ENCODE results near the gene SPTBN1. TPM values are rescaled to one million over a fixed set of nuclear protein-coding genes. Genes with fewer than 3 reads are reported as not detected.
"Not testable (repeated sequence)": the region's sequence is repeated elsewhere in the genome, so short reads cannot be mapped to it uniquely, and the experiment has no call there.

The SPTBN1 gene
- total RNA-seq, 3 donors from 2014 or later (not counting 1 experiment from before 2014, with no cell fraction given): 65.7 to 142 (median 68.3) TPM

DNA sequence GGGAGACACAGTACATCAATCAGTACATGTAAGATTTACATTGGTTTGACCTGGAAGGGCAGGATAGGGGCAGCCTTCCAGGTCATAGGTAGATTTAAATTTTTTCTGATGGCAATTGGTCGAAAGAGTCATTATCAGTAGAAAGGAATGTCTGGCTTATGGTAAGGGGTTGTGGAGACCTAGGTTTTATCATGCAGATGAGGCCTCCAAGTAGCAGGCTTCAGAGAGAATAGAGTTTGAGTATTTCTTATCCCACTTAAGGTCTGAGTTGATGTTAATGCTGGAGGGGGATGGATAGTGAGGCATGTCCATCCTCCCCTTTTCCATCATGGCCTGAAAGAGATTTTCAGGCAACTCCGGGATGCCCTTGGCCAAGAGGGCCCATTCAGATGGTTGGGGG lies 60.7 kb downstream of the SPTBN1 start:
- Mint-ChIP-seq H3K27ac (no peak overlapping the region), H3K4me3 (no peak overlapping the region), H3K4me1 (no peaks in the 10 kb centered on the region), H3K36me3 (no peaks in the 10 kb centered on the region), H3K27me3 (ENCODE audit: low read depth in 2 of 2) (peaks cover 9 to 13% of the 10 kb centered on the region in 2 donors), H3K9me3 (no peaks in the 10 kb centered on the region)
- Histone ChIP-seq H3K9me3 (ENCODE audit: control insufficient read depth, insufficient read depth, low read length) (no peaks in the 10 kb centered on the region), H3K27ac (ENCODE audit: low read length) (no peak overlapping the region), H3K36me3 (ENCODE audit: control insufficient read depth, insufficient read depth, low read length) (no peaks in the 10 kb centered on the region), H3K4me3 (ENCODE audit: low read length) (no peak overlapping the region), H3K27me3 (ENCODE audit: control insufficient read depth, insufficient read depth, low read length) (no peaks in the 10 kb centered on the region), H3K4me1 (ENCODE audit: control insufficient read depth, insufficient read depth, low read length) (no peaks in the 10 kb centered on the region)
- DNase-seq (no peak), ATAC-seq (no peak)
- 95% methylated on average over 1 of the region's 2 CpGs for WGBS (ENCODE audit: insufficient coverage)
- intact Hi-C loops (cut with micrococcal nuclease): no loop called here
- TF ChIP-seq, protein P1, sequence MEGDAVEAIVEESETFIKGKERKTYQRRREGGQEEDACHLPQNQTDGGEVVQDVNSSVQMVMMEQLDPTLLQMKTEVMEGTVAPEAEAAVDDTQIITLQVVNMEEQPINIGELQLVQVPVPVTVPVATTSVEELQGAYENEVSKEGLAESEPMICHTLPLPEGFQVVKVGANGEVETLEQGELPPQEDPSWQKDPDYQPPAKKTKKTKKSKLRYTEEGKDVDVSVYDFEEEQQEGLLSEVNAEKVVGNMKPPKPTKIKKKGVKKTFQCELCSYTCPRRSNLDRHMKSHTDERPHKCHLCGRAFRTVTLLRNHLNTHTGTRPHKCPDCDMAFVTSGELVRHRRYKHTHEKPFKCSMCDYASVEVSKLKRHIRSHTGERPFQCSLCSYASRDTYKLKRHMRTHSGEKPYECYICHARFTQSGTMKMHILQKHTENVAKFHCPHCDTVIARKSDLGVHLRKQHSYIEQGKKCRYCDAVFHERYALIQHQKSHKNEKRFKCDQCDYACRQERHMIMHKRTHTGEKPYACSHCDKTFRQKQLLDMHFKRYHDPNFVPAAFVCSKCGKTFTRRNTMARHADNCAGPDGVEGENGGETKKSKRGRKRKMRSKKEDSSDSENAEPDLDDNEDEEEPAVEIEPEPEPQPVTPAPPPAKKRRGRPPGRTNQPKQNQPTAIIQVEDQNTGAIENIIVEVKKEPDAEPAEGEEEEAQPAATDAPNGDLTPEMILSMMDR (IDR thresholded peaks at IDR 0.05): no peak

DNA sequence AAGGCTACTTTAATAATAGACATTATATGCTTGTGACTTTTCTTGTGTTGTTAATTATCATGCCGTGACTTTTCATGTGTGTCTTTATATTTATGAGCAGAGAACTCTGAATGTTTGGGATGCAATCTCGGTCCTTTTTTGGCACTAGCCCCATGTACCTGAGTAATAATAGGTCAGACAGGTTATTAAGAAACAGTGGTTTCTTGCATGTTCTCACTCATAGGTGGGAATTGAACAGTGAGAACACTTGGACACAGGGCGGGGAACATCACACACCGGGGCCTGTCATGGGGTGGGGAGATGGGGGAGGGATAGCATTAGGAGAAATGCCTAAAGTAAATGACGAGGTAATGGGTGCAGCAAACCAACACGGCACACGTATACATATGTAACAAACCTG lies 61.9 kb downstream of the SPTBN1 start:
- H3K36me3 ChIP-seq (ENCODE audit: control insufficient read depth, insufficient read depth, low read length); H3K9me3 Mint-ChIP-seq; H3K36me3 Mint-ChIP-seq; H3K4me3 ChIP-seq (ENCODE audit: low read length); H3K4me1 ChIP-seq (ENCODE audit: control insufficient read depth, insufficient read depth, low read length); H3K4me1 Mint-ChIP-seq; H3K27ac ChIP-seq (ENCODE audit: low read length); H3K27me3 ChIP-seq (ENCODE audit: control insufficient read depth, insufficient read depth, low read length); intact Hi-C loops (cut with micrococcal nuclease); ATAC-seq; H3K9me3 ChIP-seq (ENCODE audit: control insufficient read depth, insufficient read depth, low read length); H3K4me3 Mint-ChIP-seq; DNase-seq; H3K27ac Mint-ChIP-seq: not testable (repeated sequence)
- H3K27me3 Mint-ChIP-seq (ENCODE audit: low read depth in 2 of 2): peaks cover 9 to 13% of the 10 kb centered on the region in 2 donors
- 94% methylated on average over 6 of the region's 7 CpGs for WGBS (ENCODE audit: insufficient coverage)

GRCh38 chr2:54518430-54518829 lies 62.3 kb downstream of the SPTBN1 start:
- TF ChIP-seq, protein P1 (IDR thresholded peaks at IDR 0.05): no peak
- 63% methylated on average over 1 of the region's 2 CpGs for WGBS (ENCODE audit: insufficient coverage)
- H3K27me3 Mint-ChIP-seq (ENCODE audit: low read depth in 2 of 2): peaks cover 9 to 13% of the 10 kb centered on the region in 2 donors
- Histone ChIP-seq H3K36me3 (ENCODE audit: control insufficient read depth, insufficient read depth, low read length) (no peaks in the 10 kb centered on the region), H3K4me3 (ENCODE audit: low read length) (no peak overlapping the region), H3K4me1 (ENCODE audit: control insufficient read depth, insufficient read depth, low read length) (peaks cover 3% of the 10 kb centered on the region), H3K27ac (ENCODE audit: low read length) (no peak overlapping the region), H3K27me3 (ENCODE audit: control insufficient read depth, insufficient read depth, low read length) (no peaks in the 10 kb centered on the region), H3K9me3 (ENCODE audit: control insufficient read depth, insufficient read depth, low read length) (no peaks in the 10 kb centered on the region)
- no peak overlapping the region for H3K27ac Mint-ChIP-seq
- DNase-seq (no peak), ATAC-seq (no peak)
- no peak overlapping the region for H3K4me3 Mint-ChIP-seq
- no peaks in the 10 kb centered on the region for H3K9me3 Mint-ChIP-seq
- peaks cover 7% of the 10 kb centered on the region in 2 donors for H3K4me1 Mint-ChIP-seq
- H3K36me3 Mint-ChIP-seq: no peaks in the 10 kb centered on the region
- intact Hi-C loops (cut with micrococcal nuclease): no loop called here

GRCh38 chr2:54519841-54520459 lies 63.8 kb downstream of the SPTBN1 start:
- no peaks in the 10 kb centered on the region for H3K9me3 Mint-ChIP-seq
- Histone ChIP-seq H3K27ac (ENCODE audit: low read length) (no peak overlapping the region), H3K9me3 (ENCODE audit: control insufficient read depth, insufficient read depth, low read length) (no peaks in the 10 kb centered on the region), H3K36me3 (ENCODE audit: control insufficient read depth, insufficient read depth, low read length) (no peaks in the 10 kb centered on the region), H3K4me1 (ENCODE audit: control insufficient read depth, insufficient read depth, low read length) (peaks cover 3% of the 10 kb centered on the region), H3K27me3 (ENCODE audit: control insufficient read depth, insufficient read depth, low read length) (no peaks in the 10 kb centered on the region), H3K4me3 (ENCODE audit: low read length) (no peak overlapping the region)
- H3K36me3 Mint-ChIP-seq: no peaks in the 10 kb centered on the region
- H3K27ac Mint-ChIP-seq: no peak overlapping the region
- H3K4me3 Mint-ChIP-seq: no peak overlapping the region
- intact Hi-C loops (cut with micrococcal nuclease): loop anchor here (5.0 kb wide), 1 partner anchor 142 kb away; no protein-coding TSS in a partner anchor
- peaks cover 9 to 13% of the 10 kb centered on the region in 2 donors for H3K27me3 Mint-ChIP-seq (ENCODE audit: low read depth in 2 of 2)
- DNase-seq: no peak
- ATAC-seq: no peak
- TF ChIP-seq, protein P1 (IDR thresholded peaks at IDR 0.05): no peak
- peaks cover 7% of the 10 kb centered on the region in 2 donors for H3K4me1 Mint-ChIP-seq
- 93% methylated on average over 12 of the region's 12 CpGs for WGBS (ENCODE audit: insufficient coverage)

All from natural killer cell (primary cell).